Stimulated activated CD8-positive, alpha-beta memory T cell treated with anti-CD3 and anti-CD28 coated beads, Interleukin-2, amount 100 ng/mL, for 48 hours (primary cell): ENCODE results near the gene SYNRG.
"Not testable (repeated sequence)": the region's sequence is repeated elsewhere in the genome, so short reads cannot be mapped to it uniquely, and the experiment has no call there.

Source experiments
- DNase-seq, 2 donors: peaks; one replicate each; pipeline ENCODE4 v3.0.0-alpha.2; 2020; ENCODE audit warnings: low read depth in 2 of 2

SYNRG gene

DNA sequence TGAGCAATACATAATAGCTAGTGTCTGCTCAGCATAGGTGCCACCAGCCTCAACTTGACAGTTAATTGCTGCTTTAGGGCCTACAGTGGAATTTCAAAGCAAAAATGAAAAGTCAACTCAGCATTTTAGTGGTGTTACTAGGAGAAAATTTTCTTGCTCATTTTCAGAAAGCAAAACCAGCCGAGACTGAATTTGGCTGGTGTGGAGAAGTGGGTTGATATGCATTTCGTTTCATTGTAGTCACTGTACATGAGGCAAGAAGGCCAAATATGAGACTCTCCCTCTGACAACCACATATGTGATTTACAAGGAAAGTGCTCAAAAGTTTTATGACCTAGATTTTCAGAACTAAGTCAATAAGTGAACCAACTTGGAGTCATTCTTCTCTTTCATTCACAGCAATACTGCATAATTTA is 65.6 kb downstream of the SYNRG start:
- DNase-seq: no peak

DNA sequence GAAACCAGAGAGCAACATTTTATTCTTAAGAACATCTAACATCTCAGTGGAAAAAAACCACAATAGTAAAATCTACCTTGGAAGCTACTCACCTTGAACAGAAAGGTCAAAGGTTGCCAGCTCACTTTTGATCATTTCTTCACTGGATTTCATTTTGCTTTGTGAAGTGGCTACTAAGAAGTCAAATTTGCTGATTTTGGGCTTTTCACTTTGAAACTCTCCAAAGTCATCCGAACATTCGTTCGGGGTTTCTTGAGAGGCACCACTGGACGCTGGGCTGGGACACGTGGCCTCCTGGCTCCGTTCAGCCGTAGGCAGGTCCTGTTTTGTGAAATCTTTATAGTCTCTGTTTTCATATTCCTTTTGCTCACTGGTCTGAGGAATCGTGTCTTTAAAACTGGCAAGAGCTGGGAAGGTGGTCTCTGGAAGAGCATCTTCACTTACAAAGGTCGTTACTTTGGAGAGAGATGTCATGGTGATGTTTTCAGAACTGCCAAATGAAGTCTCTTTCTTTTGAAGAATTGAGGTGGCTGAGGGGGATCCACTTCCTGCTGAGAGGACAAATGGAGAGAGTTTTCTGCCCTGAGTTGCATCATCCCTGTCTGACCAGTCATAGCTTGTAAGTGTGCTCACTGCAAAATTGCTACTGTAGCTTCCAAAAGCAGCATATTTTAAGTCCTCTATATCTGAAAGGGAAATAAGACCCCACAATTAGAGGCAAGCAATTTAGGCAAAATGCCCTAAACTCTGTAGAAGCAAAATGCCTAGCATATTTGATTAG is 67.1 kb downstream of the SYNRG start:
- DNase-seq: no peak

DNA sequence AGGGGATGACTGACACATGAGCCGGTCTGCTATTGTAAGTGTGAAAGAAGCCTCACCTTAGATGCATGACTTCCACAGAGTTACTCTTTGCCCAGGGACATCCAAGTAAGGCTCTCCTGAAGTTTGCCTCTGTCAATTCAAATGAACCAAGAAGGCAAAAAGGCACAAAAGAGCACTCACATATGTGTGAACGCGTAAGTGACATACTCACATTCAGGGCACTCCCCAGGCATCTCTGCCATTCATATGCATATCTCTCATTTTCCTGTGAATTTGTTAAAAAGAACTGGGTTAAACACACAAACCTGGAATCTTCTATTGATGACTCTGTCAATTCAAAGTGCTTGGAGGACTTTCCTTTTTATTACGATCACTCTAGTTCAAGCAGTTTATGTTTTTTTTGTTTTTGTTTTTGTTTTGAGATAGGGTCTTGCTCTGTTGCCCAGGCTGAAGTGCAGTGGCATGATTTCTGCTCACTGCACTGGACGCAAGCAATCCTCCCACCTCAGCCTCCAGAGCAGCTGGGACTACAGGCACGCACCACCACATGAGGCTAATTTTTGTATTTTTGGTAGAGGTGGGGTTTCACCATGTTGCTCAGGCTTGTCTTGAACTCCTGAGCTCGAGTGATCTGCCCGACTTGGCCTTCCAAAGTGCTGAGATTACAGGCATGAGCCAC is 70.1 kb downstream of the SYNRG start:
- no peak for DNase-seq

DNA sequence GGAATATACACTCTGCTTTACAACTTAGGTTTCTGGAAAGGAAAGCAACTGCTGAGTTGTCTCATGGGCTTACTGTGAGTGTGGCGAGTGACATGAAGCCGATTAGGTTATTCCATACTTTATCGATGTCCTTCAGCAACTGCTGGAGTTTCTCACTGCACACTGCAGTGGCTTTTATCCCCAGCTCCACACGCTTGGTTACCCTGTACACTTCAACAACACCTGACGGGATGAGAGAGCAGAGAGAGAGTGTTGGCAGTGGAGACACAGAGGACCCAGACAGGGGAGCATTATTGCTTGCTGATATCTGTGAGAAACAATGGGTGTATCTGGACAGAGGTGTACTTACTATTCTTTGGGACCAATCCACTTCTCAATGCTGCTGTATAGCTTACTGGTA is 73.3 kb downstream of the SYNRG start:
- no peak for DNase-seq

DNA sequence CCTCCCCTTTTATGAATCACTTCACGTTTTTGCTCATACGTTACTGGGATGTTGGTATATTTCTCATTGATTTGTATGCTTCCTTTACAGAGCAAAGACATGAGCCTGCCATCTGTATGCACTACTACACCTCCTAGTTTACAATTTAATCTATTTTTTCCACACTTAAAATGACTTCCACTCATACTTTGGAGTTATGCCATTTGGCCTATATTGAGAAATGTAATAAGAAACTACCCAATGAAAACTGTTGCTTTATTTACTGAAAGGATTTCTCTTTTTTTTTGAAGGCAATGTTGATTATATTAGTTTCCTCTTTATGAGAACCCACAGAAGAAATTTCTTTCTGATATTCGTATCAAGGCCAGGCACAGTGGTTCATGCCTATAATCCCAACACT is 76.5 kb downstream of the SYNRG start:
- no peak for DNase-seq

DNA sequence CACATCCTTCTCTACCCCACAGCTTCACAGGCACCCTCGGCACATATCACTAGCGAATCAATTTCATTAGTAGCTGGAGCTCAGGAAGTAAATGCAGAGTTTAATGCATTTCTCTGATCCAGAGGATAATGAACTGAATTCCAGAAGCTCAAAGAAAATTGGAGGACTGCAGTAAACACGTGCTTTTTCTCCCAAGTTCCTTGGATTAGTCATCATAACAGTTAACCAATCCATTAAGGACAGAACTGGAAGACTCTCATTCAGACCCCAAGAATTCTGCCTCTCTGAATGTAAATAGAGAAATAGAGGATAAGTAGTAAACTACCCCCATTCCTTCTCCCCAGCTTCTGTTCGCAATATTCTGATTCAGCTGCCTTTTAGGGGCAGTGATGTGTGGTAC is 78.8 kb downstream of the SYNRG start:
- DNase-seq: no peak

DNA sequence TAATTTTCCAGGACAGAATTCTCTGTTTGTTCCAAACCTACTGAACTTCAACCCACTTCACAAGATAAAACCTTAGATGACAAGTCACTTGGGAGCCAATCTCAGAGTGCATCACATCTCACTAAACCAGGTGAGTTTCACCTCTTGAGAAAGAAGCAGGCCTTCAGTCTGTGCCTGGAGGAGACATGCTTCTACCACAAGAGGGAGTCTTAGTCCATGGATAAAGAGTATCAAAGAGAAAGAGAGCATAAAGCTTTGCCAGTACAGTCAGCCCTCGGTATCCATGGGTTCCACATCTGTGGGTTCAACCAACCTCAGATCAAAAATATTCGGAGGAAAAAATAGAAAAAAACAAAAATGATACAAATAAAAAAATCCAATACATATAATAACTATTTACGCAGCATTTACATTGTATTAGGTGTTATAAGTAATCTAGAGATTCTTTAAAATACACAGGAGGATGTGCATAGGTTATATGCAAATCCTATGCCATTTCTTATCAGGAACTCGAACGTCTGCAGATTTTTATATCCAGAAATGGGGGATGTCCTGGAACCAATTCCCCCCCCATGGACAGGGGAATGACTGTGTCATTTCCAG is 81.9 kb downstream of the SYNRG start:
- DNase-seq: no peak

DNA sequence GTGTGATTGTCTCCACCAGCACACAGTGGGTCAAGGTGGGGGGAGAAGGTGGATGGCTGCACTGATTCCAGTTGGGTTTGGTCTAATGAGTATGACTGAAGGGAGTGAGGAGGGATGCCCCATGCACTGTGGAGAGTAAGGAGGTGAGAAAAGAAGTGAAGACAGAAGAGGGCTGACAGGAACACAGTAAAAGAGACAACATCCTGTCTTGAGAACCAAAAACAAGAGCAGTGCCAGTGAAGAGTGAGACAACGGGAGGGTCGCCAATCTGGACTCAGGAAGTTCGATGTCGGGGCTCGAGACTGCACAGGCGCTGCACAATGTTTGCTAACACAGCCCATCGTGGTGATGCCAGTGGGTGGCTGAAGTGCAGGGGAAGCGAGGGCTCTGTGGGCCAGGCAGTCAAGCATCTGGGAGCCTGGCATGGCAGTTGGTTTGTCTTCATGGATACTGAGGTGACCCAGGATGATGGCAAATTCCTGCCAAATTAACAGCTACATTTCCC is 85.5 kb downstream of the SYNRG start:
- DNase-seq: no peak

DNA sequence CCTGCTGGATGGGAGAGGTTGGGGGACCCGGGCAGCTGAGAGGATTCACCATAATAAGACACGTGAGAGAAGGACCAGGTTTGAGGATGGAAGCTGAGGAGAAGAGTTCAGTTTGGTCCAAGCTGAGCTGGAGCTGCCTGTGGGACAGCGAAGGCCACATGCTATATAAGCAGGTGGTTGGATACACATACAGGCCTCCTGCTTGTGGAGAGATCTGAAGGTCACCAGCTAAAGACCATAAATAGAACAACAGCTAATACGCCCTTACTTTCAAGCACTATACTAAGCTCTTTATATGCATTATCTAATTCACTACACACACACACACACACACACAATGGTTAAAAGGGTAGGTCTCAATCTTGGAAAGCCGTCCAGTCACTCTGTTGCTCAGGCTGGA is 87.4 kb downstream of the SYNRG start:
- no peak for DNase-seq

DNA sequence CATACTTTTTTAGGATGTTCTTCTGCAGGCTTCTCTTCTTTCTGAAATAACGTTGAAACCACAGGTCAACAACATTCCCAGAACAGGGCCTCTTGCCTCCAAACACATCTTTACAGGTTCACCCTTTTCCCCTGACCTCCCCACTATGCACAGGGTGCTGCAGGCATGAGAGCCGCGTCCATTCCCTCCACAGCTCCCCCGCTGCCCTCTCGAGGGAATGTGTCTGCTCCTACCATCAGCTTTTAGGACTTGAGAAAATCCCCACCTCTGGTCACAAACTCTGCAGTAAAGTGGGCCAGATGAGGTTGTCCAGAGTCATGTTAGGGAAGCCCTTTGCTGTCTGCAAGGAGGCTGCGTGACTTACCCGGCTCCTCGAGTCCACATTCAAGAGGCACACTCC is 89.0 kb downstream of the SYNRG start:
- no peak for DNase-seq

DNA sequence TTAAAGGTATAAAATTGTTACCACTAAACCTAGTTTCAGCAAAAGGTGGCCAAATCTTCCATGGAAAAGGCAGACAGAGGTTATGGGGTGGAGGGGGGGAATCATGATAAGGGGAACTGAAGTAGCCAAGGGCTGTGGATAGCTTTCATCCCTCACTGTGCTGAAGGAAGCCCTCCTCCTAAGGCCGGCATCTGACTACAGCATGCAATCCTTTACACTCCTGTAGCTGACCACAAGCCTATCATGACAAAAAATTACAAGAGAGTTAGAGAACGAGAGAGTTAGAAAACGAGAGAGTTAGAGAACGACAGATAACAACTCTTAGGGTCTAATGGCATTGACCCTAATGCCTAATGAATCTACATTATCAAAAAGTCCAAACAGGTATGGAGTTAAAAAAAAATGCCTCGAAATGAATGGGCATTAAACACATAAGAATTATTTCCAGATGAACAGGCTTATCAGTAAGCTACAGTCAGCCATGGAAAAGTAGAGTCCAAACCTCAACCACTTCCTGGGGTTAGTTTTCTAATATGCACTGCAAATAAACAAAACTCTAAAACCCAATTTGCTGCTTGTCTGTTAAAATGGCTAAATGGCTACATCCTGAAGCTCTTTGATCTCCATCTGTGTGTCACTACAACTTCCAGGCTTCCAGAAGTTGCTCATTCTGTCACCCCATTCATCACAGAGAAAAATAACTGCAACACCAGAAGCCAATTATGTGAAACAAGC is 89.8 kb downstream of the SYNRG start:
- no peak for DNase-seq

DNA sequence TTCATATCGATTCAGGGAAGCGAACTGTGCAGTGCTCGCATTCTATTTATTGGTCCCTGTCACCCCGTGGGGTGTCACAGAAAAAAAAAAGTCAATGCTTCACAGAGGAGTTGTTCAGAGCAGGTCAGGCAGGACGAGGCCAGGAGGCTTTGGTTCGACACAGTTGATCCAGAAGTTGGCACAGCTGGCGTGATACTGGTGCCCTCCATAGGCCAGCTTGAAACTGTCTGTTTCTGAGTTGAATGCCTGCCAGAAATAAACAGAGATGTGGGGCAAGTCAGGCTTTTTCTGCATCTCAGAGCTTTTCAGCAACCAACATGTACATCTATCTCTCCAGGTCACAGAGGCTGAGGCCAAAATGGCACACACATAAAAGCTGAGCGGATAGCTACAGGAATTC is 90.4 kb downstream of the SYNRG start:
- no peak for DNase-seq

DNA sequence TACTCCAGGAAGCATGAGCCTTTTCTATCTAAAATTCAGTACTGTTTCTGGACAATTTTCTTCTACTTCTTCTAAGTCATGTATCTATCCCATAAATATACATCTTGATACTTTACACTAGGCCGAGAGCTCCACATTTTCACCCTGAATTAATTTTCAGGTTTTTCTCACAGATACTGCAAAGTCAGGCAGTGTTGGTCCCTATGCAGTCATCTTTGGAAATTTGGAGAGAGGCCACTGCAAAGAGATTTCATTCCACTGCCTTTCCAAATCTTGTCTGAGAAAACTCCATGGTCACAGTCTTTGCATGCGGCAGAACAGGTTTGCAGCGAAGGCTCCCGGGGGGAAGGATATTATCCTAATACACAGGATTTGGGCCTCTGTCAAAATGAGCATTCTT is 91.3 kb downstream of the SYNRG start:
- DNase-seq: no peak

DNA sequence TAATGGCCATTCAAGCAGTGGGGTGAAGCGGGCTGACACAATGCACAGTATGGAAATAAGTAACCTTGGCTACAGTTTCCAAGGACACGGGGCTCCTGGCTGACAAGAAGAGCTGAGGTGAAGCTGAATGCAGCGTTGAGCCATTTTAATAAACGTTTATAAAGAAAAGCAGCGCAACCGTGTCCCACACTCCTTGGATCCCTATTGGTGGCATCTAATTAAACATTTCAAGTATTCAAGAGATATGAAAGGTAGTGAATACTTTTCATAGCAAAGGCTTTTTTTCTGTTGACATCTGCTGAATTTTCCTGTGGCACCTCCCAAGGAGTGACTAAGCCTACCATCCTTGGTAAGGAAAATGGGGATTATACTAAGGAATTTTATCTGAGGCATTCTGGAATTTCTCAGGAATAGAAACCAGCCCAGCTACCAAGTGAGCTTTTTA is 93.1 kb downstream of the SYNRG start:
- DNase-seq: no peak

DNA sequence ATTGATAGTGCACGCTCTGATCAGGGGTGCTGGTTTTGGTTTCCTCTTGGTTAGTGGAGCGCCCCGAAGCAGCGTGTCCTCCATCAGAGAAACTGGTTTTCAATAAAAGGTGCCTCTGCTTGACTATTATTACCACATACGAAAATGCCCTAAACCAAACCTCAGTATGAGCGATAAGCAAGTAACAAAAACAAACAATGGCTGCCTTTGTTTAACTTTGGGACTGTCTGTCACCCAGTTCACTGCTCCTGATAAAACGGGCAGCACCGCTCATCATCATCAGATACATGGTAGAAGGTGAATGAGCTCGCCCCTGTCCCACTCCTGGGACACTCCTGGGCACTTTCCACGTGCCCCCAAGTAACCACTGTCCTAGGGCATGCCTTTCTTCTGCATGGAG is 95.5 kb downstream of the SYNRG start:
- DNase-seq: no peak

DNA sequence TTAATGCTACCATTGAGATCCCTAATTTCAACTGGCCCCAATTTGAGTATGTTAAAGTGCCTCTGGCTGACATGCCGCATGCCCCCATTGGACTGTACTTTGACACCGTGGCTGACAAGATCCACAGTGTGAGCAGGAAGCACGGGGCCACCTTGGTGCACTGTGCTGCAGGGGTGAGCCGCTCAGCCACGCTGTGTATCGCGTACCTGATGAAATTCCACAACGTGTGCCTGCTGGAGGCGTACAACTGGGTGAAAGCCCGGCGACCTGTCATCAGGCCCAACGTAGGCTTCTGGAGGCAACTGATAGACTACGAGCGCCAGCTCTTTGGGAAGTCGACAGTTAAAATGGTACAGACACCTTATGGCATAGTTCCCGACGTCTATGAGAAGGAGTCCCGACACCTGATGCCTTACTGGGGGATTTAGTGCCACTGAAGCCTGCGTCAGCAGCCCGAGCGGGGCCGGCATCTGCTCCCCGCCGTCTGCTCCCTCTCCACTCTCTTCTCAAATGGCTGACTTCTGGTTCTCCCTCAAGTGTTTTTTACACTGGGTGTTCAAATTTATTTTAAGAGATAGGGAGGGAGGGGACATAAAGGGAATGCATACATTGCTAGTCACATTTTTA is 96.7 kb downstream of the SYNRG start:
- DNase-seq: no peak

DNA sequence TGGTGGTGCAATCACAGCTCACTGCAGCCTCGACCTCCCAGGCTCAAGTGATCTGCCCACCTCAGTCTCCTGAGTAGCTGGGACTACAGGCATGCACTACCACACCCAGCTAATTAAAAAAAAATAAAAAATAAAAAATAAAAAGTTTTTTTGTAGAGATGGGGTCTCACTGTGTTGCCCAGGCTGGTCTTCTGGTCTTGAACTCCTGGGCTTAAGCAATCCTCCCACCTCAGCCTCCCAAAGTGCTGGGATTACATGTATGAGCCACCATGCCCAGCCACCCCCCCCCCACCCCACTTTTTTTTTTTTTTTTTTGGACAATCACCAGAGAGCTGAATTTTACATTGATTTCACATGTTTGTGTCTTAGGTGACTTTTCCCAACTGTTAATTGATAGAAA is 97.6 kb downstream of the SYNRG start:
- not testable (repeated sequence) for DNase-seq

DNA sequence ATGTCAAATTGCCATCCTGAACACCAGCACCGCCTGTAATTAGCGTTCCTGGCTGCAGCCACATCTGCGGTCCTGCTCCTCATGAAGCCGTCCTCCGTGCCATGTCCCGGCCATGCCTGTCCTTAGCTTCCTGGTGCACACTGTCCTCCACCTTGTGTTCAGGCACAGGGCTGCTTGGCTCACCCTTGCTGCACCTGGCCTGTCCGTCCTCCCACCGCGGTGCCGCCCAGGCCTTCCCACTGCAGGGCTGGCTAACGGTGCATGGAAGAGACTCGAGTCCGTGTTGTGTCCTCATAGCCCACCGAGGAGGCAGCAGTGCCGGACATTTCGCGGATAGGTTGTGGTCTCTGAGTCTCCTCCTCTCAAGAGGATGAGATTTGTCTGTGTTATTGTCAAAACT is 99.2 kb downstream of the SYNRG start:
- no peak for DNase-seq

DNA sequence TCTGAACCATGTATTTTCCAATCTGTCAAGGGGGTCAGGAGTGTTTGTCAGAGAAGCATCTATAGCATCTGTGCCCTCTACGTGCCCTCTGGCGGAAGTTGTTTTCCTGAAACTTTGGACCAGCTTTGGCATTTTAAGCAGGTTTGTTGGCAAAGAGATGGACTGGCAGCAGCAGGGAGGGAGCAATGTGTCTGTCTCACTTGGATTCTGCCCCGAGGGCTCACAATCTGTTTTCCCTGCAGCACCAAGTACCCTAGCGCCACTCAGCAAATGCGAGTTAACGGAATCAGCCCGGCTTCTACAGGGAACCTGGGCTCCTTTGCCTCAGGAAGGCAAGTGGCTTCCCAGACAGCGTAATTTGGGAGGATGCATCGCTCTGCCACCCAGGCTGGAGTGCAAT is 102.1 kb downstream of the SYNRG start:
- no peak for DNase-seq

DNA sequence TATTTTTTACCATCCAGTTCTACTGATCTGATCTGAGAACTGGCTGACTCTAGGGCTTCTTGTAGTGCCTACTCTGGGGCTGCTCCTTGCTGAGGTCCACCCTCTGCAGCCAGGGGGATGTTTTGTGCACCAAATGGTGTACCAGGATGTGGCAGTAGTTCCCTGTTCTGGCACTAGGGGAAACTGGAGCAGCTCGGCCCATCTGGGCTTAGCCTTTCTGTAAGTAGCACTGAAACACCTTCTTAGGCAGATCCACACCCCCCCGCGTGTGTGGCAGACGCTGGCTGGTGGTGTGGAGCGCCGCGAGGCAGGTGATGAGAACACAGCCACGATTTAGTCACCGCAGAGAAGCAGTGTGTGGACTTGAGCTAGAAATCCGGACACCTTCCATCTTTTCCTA is 102.5 kb downstream of the SYNRG start:
- no peak for DNase-seq

DNA sequence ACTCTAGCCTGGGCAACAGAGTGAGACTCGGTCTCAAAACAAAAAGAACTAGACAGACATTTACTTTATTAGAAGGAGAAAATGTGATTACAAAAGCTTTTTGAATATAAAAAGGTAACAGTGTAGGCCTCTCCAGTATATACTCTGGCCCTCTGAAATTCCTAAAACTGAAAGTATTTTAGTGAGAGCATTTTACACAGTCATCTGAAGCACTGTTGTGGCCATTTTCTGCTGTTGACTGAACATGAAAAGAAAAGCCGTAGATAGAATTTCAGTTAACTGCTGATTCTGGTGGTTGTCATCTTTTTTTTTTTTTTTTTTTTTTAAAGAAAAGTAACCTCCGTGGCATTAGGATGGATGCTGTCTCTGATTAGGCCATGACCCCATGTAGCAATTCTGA is 103.9 kb downstream of the SYNRG start:
- no peak for DNase-seq

DNA sequence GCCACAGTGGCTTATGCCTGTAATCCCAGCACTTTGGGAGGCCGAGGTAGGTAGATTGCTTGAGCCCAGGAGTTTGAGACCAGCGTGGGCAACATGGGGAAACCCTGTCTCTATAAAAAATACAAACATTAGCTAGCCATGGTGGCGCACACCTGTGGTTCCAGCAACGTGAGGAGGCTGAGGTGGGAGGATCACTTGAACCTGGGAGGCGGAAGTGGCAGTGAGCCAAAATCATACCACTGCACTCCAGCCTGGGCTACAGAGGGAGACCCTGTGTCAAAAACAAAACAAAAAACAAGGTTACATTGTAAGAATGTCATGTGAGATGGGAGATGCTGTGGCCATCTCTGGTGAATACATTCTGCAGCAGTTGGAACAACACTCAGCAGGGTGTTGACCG is 106.1 kb downstream of the SYNRG start:
- no peak for DNase-seq
